D721Med (cell line): ENCODE results near the gene GRM2.
A peak's percentile ranks its signal among the peaks of the same experiment; 100 is the strongest.

Experiments used
- DNase-seq: peaks from one replicate; pipeline ENCODE4 v3.0.0; 2011; ENCODE audit warnings: low spot score; ENCODE audit not compliant: insufficient read length
- FAIRE-seq: peaks from 2 replicates; lab custom pipeline; 2011; peaks lifted over from hg19 to GRCh38; lab: Jason Lieb, UNC
- TF ChIP-seq, protein P1 (sequence below): IDR thresholded peaks from 2 replicates; pipeline ENCODE4 v1.5.1; 2012; ENCODE audit warnings: mild to moderate bottlenecking, control low read depth; ENCODE audit not compliant: insufficient read depth; ENCODE audit errors: missing control alignments

Gene GRM2

GRCh38 chr3:51686056-51686455, 20.8 kb upstream of the GRM2 start:
- no peak for DNase-seq
- FAIRE-seq = no peak
- TF ChIP-seq, protein P1, sequence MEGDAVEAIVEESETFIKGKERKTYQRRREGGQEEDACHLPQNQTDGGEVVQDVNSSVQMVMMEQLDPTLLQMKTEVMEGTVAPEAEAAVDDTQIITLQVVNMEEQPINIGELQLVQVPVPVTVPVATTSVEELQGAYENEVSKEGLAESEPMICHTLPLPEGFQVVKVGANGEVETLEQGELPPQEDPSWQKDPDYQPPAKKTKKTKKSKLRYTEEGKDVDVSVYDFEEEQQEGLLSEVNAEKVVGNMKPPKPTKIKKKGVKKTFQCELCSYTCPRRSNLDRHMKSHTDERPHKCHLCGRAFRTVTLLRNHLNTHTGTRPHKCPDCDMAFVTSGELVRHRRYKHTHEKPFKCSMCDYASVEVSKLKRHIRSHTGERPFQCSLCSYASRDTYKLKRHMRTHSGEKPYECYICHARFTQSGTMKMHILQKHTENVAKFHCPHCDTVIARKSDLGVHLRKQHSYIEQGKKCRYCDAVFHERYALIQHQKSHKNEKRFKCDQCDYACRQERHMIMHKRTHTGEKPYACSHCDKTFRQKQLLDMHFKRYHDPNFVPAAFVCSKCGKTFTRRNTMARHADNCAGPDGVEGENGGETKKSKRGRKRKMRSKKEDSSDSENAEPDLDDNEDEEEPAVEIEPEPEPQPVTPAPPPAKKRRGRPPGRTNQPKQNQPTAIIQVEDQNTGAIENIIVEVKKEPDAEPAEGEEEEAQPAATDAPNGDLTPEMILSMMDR = no peak

DNA sequence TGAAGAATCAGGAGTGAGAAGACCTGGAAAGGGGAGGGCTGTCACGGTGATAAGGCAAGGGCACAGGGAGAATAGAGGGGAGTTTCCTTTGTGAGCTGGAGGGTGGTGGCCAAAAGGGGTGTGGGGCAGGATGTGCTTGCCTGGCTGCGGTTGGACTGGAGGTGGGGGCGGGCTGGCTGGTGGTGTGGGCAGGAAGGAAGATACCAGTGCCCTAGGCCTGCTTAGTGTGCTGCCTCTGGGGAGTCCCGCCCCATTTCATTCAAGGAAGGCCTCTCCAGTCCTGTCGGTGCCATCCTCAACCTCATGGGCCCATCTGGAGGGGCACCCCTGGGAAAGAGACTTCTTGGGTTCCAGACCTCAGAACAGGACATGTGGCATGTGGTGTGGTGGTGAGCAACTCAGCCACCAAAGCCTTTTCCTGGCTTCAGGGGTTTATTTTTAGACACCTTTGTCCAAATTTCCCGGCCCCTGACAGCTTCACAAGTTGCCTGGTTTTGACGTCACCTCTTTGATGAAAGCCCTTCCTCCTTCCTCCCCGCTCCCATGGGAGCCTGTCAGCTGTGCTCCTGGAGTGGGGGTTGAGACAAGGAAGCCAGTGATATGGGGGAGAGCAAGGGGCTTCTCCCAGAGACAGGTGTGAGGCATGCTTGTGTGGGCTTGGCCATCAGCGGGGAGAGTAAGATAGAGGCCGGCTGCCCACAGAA, 20.2 kb upstream of the GRM2 start:
- DNase-seq (no peak), FAIRE-seq (no peak)
- TF ChIP-seq, protein P1 = no peak

- FAIRE-seq (no peak), DNase-seq (no peak)
- TF ChIP-seq, protein P1 = no peak
Measured at GRCh38 chr3:51687431-51688205, 19.2 kb upstream of the GRM2 start.

GRCh38 chr3:51688206-51688600, 18.7 kb upstream of the GRM2 start:
- no peak for DNase-seq
- TF ChIP-seq, protein P1 = no peak
- FAIRE-seq = no peak

DNA sequence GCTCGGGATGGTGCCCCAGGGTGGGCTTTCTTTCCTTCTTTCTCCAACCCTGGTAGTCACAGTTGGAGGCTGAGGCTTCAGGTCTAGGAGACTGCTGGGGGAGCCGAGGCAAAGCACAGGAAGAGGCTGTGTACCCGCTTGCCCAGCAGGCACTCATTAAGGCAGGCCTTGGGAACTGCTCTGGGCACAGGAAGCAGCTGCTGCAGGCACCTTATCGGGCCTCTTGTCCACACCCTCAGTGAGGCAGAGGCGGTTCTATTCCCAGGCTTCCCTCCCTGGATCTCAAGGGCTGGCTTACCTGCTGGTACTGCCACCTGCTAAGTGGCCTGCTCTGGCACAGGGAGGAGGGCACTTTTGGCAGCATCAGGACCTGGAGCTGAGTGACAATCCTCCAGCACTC, 15.8 kb upstream of the GRM2 start:
- DNase-seq (no peak), FAIRE-seq (no peak)
- TF ChIP-seq, protein P1 = no peak

GRCh38 chr3:51691949-51692348, 14.9 kb upstream of the GRM2 start:
- DNase-seq = no peak
- FAIRE-seq = no peak
- TF ChIP-seq, protein P1 = no peak

DNA sequence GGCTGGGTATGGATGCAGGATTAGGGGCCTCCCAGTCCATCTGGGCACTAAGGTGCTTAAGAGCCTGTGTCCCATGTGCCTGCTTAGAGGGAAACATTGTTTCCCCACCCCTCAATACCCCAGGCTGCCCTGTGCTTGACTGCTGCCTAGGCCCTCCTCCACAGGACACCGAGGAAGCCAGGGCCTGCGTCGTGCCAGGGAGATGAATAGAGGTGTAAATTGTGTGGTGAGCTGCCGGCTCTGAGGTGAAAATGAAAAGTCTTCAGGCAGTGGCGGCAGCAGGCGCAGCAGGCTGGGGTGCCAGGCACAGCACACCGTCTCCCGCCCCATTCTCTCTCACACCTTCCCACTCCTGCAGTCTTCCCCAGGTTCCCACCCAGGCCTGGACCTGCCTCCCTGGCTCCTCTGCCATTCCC, 13.9 kb upstream of the GRM2 start:
- TF ChIP-seq, protein P1 = no peak
- FAIRE-seq (no peak), DNase-seq (peak; percentile 61)
